ENCODE results near the gene ASPN. TPM values are rescaled to one million over a fixed set of nuclear protein-coding genes. Genes with fewer than 3 reads are reported as not detected.

The ASPN gene
- total and polyA plus RNA-seq, 2 of the 13 experiments (the other 11 are each of a cell fraction or from before 2014, with no cell fraction given), result not detected

GRCh38 chr9:92518199-92518598, 35.9 kb upstream of the ASPN start (continued):
- TF ChIP-seq ZBTB33 (CRISPR knock-in tag; IDR thresholded peaks at IDR 0.05) (no peak), GMEB1 (CRISPR knock-in tag; IDR thresholded peaks at IDR 0.05; ENCODE audit: borderline replicate concordance) (no peak), RXRB (CRISPR knock-in tag; IDR thresholded peaks at IDR 0.05; ENCODE audit: borderline replicate concordance) (no peak), ZUFSP (CRISPR knock-in tag; IDR thresholded peaks at IDR 0.05; ENCODE audit: borderline replicate concordance) (no peak), ZNF558 (CRISPR knock-in tag; IDR thresholded peaks at IDR 0.05; ENCODE audit: borderline replicate concordance) (no peak), CREB3 (CRISPR knock-in tag; IDR thresholded peaks at IDR 0.05) (no peak), HIVEP1 (CRISPR knock-in tag; IDR thresholded peaks at IDR 0.05) (no peak)

All from HepG2 (cell line).